ENCODE data around the gene SLC35G2.
A peak's percentile ranks its signal among the peaks of the same experiment; 100 is the strongest.
"Not testable (repeated sequence)": the region's sequence is repeated elsewhere in the genome, so short reads cannot be mapped to it uniquely, and the experiment has no call there.

Gene SLC35G2

DNA sequence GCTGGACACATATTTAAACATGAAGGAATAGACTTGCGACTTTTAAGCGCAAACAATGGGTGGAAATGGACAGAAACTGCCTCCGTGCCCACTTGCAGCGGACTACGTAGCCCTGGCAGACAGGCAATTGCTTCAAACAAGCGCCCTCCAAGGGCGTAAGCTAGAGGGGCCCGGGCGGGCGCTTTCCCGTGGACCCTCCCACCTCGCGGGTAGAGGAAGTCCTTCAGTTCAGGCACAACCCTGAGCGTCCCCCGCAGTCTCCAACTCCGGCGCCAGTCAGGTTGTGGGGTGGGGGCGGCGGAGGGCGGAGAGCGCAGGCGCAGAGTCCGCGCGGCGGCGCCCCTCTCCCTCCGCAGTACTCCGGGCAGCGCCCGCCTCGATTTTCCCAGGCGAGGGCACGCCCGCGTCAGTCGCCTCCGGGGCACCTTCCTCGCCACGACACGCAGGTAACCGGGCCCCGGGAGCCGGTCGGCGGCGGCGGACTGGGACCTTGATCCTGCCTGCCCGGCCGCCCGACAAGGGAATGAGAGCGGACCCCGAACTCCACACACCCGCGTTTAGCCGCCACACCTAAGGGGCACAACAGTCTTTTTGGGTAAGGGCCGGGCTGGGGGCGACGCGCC is at the start of gene SLC35G2:
TSS of gene SLC35G2 (plus strand) at position 358 of the 623 bp plus-strand sequence. CDS start 35,335 bp downstream, outside the sequence.
- DNase-seq = peak; percentile 2 to 93 (median 87)

DNA sequence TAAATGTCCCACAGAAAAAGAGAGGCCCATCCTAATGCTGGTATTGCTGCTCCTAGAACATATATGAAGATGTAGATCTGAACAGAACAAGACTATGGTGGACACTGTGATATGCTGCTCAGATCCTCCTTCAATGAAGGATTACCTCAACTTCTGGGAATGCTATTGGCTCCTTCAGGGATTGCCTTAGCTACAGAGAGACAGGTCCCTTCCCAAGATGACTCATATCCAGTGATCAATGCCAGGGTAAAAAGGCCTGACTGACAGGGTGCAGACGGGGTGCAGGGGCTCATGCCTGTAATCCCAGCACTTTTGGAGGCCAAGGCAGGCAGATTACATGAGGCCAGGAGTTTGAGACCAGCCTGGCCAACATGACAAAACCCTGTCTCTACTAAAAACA is 46.2 kb upstream of the SLC35G2 start:
- no peak for DNase-seq

DNA sequence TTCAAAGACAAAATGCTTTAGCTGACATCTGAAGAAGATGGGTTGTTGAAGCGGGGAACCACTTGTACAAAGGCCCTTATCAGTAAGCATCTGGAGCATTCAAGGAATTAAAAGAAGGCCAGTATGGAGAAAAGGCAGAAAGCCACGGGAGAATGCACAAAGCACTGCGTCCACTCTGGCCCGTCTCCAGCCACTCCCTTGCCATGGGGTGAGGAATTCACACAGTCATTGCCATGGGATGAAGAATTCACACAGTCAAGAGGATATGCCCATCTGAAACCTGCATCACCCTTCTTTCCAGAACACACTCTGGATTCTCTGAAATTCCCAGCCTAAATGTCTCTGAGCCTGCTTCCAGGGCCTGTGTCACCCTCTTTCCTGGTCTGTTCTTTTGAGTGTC is 40.1 kb upstream of the SLC35G2 start:
- DNase-seq = no peak

DNA sequence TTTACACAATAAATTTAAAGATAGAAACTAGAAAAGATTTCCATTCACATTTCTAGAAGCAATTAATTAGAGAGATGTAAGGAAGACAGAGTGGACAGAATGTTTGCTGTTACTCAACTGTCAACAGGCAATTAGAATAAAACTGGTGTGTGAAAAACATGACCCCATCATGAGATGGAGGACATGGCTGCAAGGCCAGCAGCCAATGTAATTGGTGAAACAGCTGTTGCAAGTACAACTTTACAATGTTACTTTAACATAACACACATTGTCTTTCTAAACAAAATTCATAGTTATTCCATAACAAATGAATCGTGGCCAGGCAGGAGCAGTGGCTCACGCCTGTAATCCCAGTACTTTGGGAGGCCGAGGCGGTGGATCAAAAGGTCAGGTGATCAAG is 38.2 kb upstream of the SLC35G2 start:
- no peak for DNase-seq

DNA sequence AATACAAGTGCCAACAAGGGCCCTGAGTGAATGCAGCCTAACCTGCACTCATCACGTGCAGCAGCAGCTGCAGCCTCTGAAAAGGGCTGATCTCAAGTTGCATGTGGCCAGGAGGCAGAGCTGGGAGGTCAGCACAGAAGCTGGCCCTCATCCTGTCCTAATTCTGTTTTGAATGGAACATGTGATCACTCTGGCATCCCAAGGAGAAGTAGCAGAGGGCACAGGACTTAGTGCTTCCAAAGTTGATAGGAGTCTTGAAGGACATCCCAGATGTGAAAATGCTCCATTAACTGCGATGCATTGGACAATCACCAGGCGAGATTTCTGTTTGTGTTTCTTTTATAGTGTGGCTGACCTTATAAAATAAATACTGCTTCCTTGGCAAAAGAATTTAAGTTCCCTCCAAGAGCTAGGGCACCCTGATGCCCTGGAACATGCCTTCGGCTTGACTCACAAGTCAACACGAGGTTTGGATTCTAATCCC is 35.2 kb upstream of the SLC35G2 start:
- no peak for DNase-seq

DNA sequence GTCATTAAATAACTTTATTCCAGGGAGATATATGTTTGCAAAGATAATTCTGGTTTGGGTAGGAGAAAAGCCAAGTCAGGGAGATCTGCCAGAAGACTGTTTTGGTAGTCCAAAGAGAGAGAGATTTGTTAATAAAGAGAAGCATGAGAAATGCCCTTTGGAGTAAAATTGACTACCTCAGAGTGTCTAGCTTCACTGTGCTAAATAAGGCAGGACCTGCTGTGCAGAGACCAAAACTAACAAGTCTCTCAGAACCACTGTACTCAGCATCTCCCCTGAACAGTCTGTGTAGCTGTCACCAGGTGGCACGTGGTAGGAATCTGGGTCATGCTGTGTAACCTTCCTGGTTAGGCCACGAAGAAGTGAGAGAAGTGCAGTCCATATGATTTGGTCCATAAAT is 31.6 kb upstream of the SLC35G2 start:
- peak in 2 of 3 experiments; percentile 21 to 68 for DNase-seq

DNA sequence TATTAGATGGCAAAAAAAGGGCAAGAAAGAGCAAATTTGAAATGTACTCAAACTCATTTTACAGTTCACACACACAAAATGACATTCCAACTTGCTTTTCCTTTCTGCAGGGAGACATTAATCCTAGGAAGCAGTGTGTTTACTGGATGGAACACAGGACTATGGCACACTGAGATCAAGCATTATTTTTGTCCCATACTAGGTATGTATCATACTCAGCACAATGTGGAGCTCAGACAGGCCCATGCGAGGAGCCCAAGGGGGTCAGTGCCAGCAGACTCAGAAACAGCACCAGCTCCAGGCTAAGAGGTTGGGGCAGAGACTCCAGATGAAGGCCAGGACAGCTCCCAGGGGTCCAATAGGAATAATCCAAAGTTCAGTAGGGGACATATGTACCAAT is 30.8 kb upstream of the SLC35G2 start:
- no peak for DNase-seq

DNA sequence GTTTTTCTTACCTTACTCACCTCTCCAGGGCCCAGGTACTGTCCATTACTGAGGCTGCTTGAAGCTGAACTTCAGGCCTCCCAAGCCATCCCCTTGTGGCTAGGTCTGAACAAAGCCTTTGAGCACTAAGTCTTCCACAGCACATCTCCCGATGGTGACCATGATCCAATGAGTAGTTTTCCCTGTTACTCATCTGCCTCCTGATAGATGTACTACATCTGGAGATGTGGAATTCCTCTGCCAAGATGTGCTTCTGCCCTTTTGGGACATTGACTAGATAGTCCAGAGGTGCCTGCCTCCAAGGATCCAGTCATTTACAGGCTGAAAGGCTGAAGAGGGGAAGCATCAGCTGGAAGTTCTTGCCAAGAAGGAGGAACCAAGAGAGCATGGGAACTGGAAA is 28.9 kb upstream of the SLC35G2 start:
- no peak for DNase-seq

DNA sequence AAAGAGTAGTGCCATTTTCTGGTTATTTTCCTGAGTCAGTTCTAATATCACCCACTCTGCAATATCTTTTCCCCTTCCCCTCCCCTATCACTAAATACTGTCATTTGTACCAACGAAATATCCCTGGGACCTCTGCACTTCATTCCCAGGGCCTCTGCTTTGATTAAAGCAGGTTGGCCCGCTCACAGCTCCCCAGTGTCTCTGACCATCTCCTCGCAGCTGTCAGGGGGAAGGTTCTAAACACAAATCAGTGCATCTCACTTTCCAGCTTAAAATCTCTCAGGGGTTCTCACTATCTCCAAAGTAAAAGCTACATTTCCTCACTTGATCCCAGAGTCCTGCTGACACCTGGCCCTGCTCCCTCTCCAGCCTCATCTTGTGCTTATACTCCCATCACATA is 28.1 kb upstream of the SLC35G2 start:
- no peak for DNase-seq

DNA sequence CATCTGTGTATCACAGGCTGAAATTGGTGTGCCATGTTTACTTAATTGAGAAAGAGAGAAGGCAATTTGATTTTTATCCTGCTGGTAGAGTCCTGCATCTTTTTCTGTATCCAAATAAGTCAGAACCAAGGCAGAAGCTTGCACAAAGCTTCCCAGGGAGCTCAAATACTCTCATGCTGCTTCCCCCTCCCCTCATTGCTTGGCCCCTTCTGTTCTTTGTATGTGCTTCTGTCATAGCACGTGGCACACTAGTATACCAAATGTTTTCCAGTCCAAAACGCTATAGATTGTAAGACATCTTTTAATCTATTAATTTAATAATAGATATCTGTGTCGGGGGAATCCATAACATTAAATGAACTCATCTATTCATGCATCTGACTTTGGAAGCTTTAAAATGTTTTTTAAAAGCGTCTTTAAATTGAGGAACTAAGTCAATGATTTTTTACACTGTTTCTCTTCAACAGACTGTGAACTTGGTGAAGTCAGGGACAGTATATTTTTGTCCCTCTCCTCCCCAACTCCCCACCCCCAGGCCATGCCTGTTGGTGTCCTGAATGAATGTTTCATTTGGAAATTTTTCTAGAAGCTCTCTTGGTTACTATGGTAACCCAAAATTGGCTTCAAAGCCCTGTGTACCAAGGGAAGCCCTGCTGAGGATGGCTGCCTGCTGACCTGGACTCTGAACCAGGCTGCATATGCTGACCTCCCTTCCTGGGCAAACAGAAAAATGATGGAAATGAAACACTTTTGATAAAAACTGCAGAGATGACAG is 26.2 kb upstream of the SLC35G2 start:
- peak in 1 of 3 experiments; percentile 32 for DNase-seq

DNA sequence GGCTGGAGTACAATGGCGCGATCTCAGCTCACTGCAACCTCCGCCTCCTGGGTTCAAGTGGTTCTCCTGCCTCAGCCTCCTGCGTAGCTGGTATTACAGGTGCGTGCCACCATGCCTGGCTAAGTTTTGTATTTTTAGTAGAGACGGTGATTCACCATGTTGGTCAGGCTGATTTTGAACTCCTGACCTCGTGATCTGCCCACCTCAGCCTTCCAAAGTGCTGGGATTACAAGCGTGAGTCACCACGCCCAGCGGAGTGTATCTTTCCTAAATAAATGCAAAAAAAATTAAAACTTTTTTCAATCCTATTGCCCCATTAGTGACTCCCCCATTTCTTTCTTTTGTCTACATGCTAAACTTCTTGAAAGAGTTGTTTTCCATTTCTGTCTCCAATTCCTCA is 17.8 kb upstream of the SLC35G2 start:
- not testable (repeated sequence) for DNase-seq

DNA sequence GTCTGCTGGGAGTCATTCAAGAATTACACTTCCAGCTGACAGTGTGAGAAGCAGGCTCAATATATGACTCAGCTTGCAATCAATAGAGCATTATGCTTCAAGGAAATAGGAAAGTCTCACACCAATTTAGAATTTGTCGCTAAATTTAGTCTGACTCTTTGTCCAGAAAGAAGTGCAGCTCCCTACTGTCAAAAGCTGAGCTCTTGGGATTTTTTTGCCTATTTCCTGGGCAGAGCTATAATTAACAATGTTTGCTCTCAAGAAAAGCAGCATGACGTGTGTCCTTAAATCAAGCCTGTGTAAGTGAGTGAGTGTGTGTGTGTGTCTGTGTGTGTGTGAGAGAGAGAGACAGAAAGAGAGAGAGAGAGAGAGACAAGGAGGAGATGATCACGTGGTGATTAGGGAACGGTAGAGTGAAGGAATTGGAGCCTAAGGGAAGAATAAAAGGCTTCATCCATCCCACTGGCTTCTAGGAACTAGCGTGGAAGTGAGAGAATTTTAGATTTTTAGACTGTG is 16.4 kb upstream of the SLC35G2 start:
- peak; percentile 72 to 98 (median 82) for DNase-seq

DNA sequence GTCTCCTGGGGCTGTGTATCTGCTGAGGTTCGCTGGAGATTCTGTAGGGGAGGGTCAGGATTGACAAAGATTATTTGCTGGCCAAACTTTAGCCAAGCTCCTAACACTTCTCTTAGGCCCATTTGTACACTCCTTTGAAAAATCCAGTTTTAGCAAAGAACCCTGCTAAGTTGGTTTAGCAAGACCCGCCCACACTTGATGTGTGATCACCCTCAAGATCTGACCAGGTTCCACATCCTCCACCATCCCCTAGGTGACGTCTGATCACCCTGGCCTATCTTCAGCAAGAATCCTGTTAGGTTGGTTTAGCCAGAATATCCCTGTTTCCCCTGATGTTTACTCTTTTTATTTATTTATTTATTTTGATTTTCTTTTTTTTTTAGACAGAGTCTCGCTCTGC is 14.8 kb upstream of the SLC35G2 start:
- no peak for DNase-seq

DNA sequence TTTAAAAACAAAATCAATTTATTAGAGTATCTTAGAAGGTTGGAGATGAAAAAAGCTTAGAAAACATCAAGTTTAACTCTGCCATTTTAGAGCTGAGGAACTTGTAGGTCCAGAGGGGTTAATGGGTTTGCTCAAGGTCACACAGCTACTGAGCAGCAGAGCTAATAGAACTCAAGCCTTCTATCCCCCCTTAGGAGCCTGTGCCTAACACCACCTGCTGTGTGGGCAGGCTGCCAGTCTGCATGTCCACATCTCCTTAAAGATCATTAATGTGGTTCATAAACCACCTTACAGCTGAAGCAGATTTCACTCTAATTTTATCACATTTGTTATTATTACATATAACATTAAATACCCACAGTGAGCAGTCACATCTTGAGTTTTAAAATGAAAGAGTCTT is 14.1 kb upstream of the SLC35G2 start:
- DNase-seq = peak in 2 of 3 experiments; percentile 47 to 71

DNA sequence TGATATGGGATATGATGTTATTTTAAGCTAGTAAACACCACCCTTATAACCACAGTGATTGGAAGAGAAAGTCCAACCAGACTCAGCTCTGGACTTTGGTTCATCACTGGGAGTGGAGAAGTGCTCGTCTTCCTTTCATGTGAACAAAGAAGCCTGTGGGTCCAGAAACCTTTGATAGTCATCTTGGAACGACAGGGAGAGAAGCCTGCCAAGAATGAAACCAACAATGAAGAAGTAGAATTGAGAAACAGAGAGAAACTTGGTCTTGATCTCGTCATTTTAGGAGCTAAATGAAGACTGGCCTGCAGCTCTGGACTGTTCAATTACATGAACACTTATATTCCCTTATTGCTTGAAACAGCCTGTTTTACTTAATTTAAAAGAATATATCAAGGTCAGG is 13.1 kb upstream of the SLC35G2 start:
- no peak for DNase-seq

DNA sequence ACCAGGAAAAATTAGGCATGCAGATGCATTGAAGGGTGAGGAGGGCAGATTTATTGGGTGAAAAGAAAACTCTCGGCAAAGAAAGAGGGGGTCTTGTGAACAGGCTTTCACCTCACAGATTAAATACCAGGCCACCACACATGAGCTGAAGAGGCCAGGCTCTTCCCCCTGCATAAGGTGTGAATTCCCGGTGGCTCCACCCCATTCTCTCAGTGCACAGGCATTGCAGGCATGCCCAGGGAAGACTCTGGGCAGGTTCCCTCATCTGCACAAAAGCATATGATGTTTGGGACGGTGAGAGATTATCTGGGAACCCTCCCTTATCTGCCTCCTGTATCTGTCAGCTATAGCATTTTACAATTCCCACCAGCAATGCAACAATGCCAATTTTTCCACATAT is 7.2 kb upstream of the SLC35G2 start:
- DNase-seq = no peak

DNA sequence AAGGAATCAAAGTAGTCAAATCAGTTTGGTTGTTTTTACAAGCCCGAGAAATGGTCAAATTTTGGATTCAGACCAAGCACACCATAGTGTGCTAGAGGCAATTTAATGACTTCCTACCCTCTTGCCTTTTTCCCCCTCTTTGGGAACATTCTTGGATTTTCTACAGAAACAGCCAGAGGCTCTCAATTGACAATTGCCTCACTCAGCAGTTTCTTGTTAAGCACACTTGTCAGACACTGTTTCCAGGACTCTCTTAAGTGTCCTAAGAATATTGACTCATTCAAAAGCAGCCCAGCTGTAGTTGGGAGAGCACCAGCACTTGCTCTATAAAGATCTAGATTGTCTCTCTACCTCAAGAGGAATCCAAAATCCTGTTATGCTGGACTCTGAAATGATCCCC is 1.5 kb upstream of the SLC35G2 start:
- DNase-seq = no peak

DNA sequence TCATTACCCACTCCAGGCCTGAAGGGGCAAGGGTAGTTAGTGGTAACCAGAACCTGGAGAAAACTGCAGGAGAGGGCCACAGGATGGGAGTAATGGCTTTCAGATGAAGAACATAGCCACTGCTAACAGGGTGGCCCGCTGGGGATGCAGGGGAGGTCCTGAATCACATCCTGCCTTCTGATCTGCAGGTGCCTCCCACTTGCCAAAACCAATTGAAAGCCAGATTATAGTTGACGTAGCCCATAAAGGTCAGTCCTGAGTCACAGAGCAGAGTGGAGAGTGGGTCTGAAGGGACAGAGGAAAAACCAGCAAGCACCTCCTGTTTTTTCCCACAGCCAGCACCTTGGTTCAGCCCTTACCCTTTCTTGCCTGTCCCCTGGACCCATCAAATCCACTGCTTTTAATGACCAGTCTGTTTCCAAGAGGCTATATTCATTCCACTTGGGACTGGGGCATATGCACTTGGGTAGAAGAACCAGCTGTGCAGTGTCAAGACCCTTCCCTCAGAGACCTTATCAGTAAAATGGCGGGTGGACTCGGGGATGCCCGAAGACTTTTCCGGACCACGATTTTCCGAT is 646 bp upstream of the SLC35G2 start:
- peak in 1 of 3 experiments; percentile 81 for DNase-seq

DNA sequence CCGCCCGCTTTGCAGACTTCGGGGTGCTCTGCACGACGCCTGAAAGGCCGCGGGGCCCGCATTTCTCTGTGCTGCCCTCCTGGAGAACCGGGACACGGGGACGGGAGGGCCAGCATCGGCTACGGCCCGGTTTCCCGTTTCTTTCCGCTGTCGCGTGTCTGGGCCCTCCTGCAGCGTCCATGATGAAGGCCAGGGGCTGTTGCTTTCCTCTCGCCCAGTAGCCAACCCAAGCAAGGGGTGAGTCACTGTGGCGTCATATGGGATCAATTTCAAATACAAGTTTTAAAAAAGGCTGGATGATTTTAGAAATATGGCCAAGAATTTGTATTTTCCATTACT is 435 bp downstream of the SLC35G2 start:
- peak in 2 of 3 experiments; percentile 87 to 91 for DNase-seq

DNA sequence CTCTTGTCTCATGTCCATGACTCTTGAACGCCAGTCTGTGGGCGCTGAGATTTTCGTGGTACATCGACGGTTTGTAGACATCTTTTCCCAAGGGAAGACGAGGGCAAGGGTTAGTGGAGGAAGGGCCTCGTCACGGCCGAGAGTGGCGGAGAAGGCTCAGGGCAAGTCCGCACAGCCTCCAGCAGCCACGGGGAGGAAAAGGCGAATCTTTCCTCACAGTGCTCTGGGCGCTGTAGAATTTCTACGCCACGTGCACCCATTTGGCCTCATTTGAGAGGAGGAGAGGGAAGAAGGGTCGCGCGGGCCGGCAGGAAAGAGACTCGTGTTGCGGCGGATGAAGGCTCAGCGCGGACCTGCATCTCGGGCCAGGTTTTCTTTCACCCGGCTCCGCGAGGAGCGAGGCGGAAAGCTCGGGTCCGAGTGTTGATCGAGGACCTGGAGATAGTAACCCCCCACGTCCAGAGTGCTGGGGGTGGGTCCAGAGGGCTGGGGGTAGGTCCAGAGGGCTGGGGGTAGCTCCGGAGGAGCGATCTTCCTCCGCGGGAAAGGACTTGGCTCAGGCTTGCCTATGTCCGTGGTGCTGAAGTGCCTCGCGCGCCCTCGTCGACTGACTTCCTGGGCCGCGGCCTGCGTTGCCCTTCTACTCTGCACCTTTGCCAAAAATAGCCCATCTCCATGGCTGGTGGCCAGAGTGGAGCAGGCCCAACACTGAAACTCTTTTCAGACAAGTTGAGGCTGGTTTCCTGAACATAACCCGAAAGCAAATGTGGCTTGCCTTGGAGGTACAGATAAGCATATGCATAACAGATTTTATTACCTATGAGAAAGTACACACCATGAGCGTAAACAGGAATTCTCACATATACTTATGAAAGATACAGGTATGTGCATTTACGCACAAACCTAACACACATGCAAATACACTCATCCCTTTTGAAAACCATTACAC is 1.1 kb downstream of the SLC35G2 start:
- DNase-seq = peak in 2 of 3 experiments; percentile 87 to 91

DNA sequence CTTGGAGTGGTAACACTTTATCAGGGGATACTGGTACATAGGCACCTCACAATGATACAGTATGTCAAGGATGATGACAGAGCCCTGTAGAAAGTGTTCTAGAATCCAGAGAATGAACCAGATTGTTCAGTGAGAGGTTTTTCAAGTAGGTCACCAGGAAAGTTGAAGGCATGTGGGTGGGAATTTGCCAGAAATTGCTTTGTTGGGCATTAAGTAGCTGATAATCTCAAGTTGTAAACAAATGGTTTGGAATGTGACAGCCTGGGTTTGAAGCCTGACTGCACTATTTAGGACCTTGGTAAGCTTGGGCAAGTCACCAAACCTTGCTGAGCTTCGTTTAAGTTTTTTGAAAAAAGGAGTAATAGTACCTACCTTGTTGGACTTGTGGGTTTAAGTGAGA is 12.5 kb downstream of the SLC35G2 start:
- no peak for DNase-seq

DNA sequence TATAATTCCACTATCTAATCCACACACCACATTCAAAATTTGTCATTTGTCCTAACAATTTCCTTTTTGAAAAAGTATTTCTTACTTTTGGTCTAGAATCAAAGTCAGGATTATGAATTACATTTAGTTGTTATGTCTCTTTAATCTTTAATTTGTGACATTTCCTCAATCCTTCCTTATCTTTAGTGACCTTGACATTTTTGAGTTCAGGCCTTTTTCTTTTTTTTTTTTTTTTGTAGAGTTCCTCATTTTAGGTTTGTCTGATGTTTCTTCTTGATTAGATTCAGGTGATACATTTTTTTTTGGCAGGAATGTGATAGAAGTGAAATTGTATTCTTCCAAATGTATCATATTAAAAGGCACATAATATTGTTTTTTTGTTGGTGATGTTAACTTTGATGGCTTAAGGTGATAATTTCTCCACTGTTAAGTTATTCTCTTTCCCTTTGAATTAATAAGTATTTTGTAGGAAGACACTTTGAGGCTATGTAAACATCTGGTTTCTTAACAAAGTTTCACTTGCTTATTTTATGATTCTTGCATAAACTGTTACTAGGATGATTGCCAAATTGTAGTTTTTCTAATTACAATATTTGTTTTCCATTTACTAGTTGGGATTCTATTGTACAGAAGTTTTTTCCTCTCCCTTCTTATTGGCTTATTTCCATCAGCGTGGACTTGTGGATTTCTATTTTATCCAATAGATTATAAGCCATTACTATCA is 16.3 kb downstream of the SLC35G2 start:
- DNase-seq = no peak
